ENCODE data around the gene PPFIA3. TPM values are rescaled to one million over a fixed set of nuclear protein-coding genes. Genes with fewer than 3 reads are reported as not detected.

The PPFIA3 gene
- total RNA-seq, 1 experiment from 2014 or later: 27.3 TPM

GRCh38 chr19:49150944-49151243, 31.6 kb downstream of the PPFIA3 start (continued):
- TF ChIP-seq PREB (CRISPR knock-in tag; IDR thresholded peaks at IDR 0.05; ENCODE audit: borderline replicate concordance) (no peak), FOXP1 (CRISPR knock-in tag; IDR thresholded peaks at IDR 0.05; ENCODE audit: borderline replicate concordance) (no peak), ZSCAN18 (CRISPR knock-in tag; IDR thresholded peaks at IDR 0.05) (no peak), OVOL2 (CRISPR knock-in tag; IDR thresholded peaks at IDR 0.05; ENCODE audit: borderline replicate concordance) (no peak)

GRCh38 chr19:49151267-49152118, 32.1 kb downstream of the PPFIA3 start:
- H3K9me3 Mint-ChIP-seq: peaks cover 14% of the 10 kb centered on the region
- CTCF ChIA-PET: interaction anchor here (0.5 to 7.9 kb wide), 14 partner anchors 12 to 325 kb away, joined by 3 to 98 read pairs (median 4); partner anchors contain the start of genes GYS1, RUVBL2 and TEAD2
- peak overlapping the region; percentile 73; the same call in 1 of the 2 replicates for H3K27ac Mint-ChIP-seq
- peak; percentile 99 for DNase-seq (ENCODE audit: low spot score)
- peaks cover 65% of the 10 kb centered on the region for H3K27me3 Mint-ChIP-seq (ENCODE audit: low read depth)
- H3K4me3 Mint-ChIP-seq: peak overlapping the region; percentile 92
- H3K36me3 Mint-ChIP-seq: peaks cover 9% of the 10 kb centered on the region
- ATAC-seq: peak; percentile 54
- POLR2A ChIA-PET: interaction anchor here (0.6 to 1.3 kb wide), 3 partner anchors 18 to 328 kb away, joined by 3 to 6 read pairs (median 3); no protein-coding TSS in a partner anchor
- peaks cover 37% of the 10 kb centered on the region for H3K4me1 Mint-ChIP-seq
- TF ChIP-seq NFE2L1 (CRISPR knock-in tag; IDR thresholded peaks at IDR 0.05) (peak; percentile 60; the same call in 1 of the 2 replicates), GTF2I (CRISPR knock-in tag; conservative IDR thresholded peaks at IDR 0.05) (peak; percentile 86), NFYB (CRISPR knock-in tag; conservative IDR thresholded peaks at IDR 0.05; ENCODE audit: low read depth) (no peak), ZNF512 (CRISPR knock-in tag; IDR thresholded peaks at IDR 0.05; ENCODE audit: borderline replicate concordance) (no peak), MAX (CRISPR knock-in tag; IDR thresholded peaks at IDR 0.05) (peak; percentile 97), SMAD3 (CRISPR knock-in tag; IDR thresholded peaks at IDR 0.05; ENCODE audit: borderline replicate concordance) (0 out of 2 replicates have a peak, but pooled peaks have one; percentile 13), IRF1 (CRISPR knock-in tag; IDR thresholded peaks at IDR 0.05) (no peak), ATF6 (CRISPR knock-in tag; IDR thresholded peaks at IDR 0.05) (no peak), ATF1 (CRISPR knock-in tag; IDR thresholded peaks at IDR 0.05) (no peak), RORB (CRISPR knock-in tag; IDR thresholded peaks at IDR 0.05) (no peak), AR (CRISPR knock-in tag; IDR thresholded peaks at IDR 0.05) (no peak), PRRX2 (CRISPR knock-in tag; IDR thresholded peaks at IDR 0.05) (0 out of 2 replicates have a peak, but pooled peaks have one; percentile 44), ARID4B (CRISPR knock-in tag; IDR thresholded peaks at IDR 0.05; ENCODE audit: borderline replicate concordance) (no peak), FOXJ3 (CRISPR knock-in tag; IDR thresholded peaks at IDR 0.05; ENCODE audit: borderline replicate concordance) (no peak), HMGA2 (CRISPR knock-in tag; IDR thresholded peaks at IDR 0.05) (no peak), ZNF263 (CRISPR knock-in tag; IDR thresholded peaks at IDR 0.05; ENCODE audit: low read depth) (no peak)
